H1 (cell line): ENCODE measurements around the gene STK11.

Experiments
- ATF2 ChIP-seq: IDR thresholded peaks from 2 replicates; pipeline ENCODE4 v1.6.1; 2012; ENCODE audit warnings: low read length, inconsistent platforms
- EZH2 ChIP-seq: fragments of 200-600 bp; sonication (generic); IDR thresholded peaks from 2 replicates; pipeline ENCODE4 v1.7.1; 2012; ENCODE audit warnings: low read depth, mild to moderate bottlenecking, moderate library complexity, low read length, inconsistent platforms; ENCODE audit not compliant: severe bottlenecking
- HDAC2 ChIP-seq, 2 experiments: fragments of 300-600 bp in 1 of 2; sonication (generic) in 1 of 2; IDR thresholded peaks; 2 replicates each; pipeline ENCODE4 v1.6.1; 2011 to 2012; ENCODE audit warnings: low read depth in 2 of 2, low read length in 2 of 2, mild to moderate bottlenecking in 2 of 2, moderate library complexity in 2 of 2, borderline replicate concordance in 1 of 2, inconsistent platforms in 1 of 2
- MAX ChIP-seq: IDR thresholded peaks from 2 replicates; pipeline ENCODE4 v1.6.1; 2012; ENCODE audit warnings: inconsistent platforms
- POLR2A ChIP-seq, 2 experiments: IDR thresholded peaks; 1 replicate in 1 of 2; 2 replicates in 1 of 2; pipeline ENCODE4 v1.6.1; 2011; ENCODE audit warnings: low read depth in 2 of 2, low read length in 2 of 2, mild to moderate bottlenecking in 2 of 2; ENCODE audit errors: control extremely low read depth in 1 of 2
- SIN3A ChIP-seq, 2 experiments: IDR thresholded peaks in 1 of 2; conservative IDR thresholded peaks in 1 of 2; 2 replicates each; pipeline ENCODE4 v1.6.1; 2011 to 2012; ENCODE audit warnings: low read length in 2 of 2, improper control_type of control experiment in 1 of 2, low read depth in 1 of 2, mild to moderate bottlenecking in 1 of 2
- SP1 ChIP-seq: IDR thresholded peaks from 2 replicates; pipeline ENCODE4 v1.6.1; 2011; ENCODE audit warnings: low read depth, low read length
- TAF1 ChIP-seq: IDR thresholded peaks from 2 replicates; pipeline ENCODE4 v1.6.1; 2011; ENCODE audit warnings: mild to moderate bottlenecking, low read depth, low read length
- TF ChIP-seq, protein P1 (sequence below), 3 experiments: IDR thresholded peaks; 1 replicate in 2 of 3; 2 replicates in 1 of 3; pipeline versions ENCODE4 v1.5.1 to v1.6.1; 2011; ENCODE audit warnings: low read length in 3 of 3, mild to moderate bottlenecking in 3 of 3, inconsistent platforms in 2 of 3, low read depth in 1 of 3, moderate library complexity in 1 of 3; ENCODE audit not compliant: insufficient read depth in 1 of 3; ENCODE audit errors: control extremely low read depth in 1 of 3

DNA sequence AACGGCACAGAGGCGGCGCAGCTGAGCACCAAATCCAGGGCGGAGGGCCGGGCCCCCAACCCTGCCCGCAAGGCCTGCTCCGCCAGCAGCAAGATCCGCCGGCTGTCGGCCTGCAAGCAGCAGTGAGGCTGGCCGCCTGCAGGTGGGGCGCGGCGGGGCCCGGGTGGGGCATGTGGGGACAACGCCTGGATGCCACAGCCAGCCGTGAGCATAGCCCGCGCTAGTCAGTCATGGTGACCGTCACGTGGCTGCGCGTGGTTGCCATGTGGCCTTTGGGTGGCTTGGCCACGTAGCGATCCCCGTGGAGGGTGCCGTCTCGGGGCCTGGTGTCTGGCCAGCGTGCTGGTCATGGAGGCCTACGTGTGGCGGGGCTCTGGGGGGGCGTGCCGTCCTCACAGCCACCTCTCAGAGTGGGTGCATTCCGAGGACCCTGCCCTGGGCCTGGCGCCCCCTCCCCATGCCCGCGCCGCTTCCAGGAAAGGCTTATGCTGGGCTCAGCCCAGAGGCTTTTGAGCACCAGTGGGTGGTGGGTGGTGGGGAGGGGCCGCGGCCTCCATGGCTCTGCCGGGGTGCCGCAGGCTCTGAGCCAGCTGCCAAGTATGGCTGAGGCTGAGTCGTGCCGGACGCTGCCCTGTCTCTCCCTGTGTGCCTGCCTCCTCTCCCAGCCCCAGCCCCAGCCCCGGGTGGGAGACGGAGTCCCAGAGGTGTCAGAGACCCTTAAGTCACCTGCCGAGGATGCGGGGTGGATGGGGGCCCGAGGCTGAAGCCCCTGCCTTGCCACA is 21.1 kb downstream of the STK11 start:
- TF ChIP-seq ATF2 (no peak), POLR2A (IDR thresholded peaks at IDR 0.05; ENCODE audit: control extremely low read depth in 1 of 2, low read depth in 2 of 2, low read length in 2 of 2) (peak in 1 of 2 experiments; percentile 41; a peak in 1 of 3 replicates), SIN3A (conservative IDR thresholded peaks at IDR 0.05 in 1 of 2, IDR thresholded peaks at IDR 0.05 in 1 of 2; ENCODE audit: low read depth in 1 of 2, low read length in 2 of 2) (no peak), TAF1 (no peak), EZH2 (no peak), HDAC2 (IDR thresholded peaks at IDR 0.05; ENCODE audit: borderline replicate concordance in 1 of 2, low read depth in 2 of 2, low read length in 2 of 2) (no peak), SP1 (no peak), MAX (no peak)
- TF ChIP-seq, protein P1, sequence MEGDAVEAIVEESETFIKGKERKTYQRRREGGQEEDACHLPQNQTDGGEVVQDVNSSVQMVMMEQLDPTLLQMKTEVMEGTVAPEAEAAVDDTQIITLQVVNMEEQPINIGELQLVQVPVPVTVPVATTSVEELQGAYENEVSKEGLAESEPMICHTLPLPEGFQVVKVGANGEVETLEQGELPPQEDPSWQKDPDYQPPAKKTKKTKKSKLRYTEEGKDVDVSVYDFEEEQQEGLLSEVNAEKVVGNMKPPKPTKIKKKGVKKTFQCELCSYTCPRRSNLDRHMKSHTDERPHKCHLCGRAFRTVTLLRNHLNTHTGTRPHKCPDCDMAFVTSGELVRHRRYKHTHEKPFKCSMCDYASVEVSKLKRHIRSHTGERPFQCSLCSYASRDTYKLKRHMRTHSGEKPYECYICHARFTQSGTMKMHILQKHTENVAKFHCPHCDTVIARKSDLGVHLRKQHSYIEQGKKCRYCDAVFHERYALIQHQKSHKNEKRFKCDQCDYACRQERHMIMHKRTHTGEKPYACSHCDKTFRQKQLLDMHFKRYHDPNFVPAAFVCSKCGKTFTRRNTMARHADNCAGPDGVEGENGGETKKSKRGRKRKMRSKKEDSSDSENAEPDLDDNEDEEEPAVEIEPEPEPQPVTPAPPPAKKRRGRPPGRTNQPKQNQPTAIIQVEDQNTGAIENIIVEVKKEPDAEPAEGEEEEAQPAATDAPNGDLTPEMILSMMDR (IDR thresholded peaks at IDR 0.05; ENCODE audit: control extremely low read depth in 1 of 3, insufficient read depth in 1 of 3, low read depth in 1 of 3, low read length in 3 of 3) = peak in 1 of 3 experiments; percentile 10; a peak in 1 of 4 replicates
